Heart left ventricle (tissue), 16 donors: ENCODE data around the gene G6PC3. TPM values are rescaled to one million over a fixed set of nuclear protein-coding genes. Genes with fewer than 3 reads are reported as not detected.

Source experiments
- ATAC-seq, 4 donors: fragments of 200-7000 bp; cut with Tn5 transposase; one replicate each; pipeline ENCODE4 v1.9.1; 2020 to 2022; ENCODE audit warnings: moderate library complexity in 4 of 4, mild to moderate bottlenecking in 3 of 4, moderate number of reproducible peaks in 1 of 4
- DNase-seq, 5 donors: peaks; one replicate each; pipeline ENCODE4 v3.0.0-alpha.2; 2020
- H3K27ac ChIP-seq, 12 donors: fragments of 200-600 bp; sonication (generic) in 4 of 12; one replicate each; pipeline versions ENCODE4 v1.5.0 to v1.8.0; 2016 to 2022; ENCODE audit warnings: mild to moderate bottlenecking in 2 of 12
- H3K27me3 ChIP-seq, 9 donors: fragments of 200-600 bp; sonication (generic) in 2 of 9; one replicate each; pipeline versions ENCODE4 v1.5.1 to v1.8.0; 2016 to 2022; ENCODE audit warnings: mild to moderate bottlenecking in 3 of 9
- H3K36me3 ChIP-seq, 9 donors: fragments of 200-600 bp; sonication (generic) in 2 of 9; one replicate each; pipeline versions ENCODE4 v1.5.0 to v1.8.0; 2018 to 2022; ENCODE audit warnings: mild to moderate bottlenecking in 2 of 9
- H3K4me1 ChIP-seq, 12 donors: fragments of 200-600 bp; sonication (generic) in 4 of 12; one replicate each; pipeline versions ENCODE4 v1.5.0 to v1.8.0; 2016 to 2022; ENCODE audit warnings: mild to moderate bottlenecking in 3 of 12
- H3K4me3 ChIP-seq, 12 donors: fragments of 200-600 bp; sonication (generic) in 4 of 12; one replicate each; pipeline versions ENCODE4 v1.5.0 to v1.8.0; 2017 to 2022; ENCODE audit warnings: mild to moderate bottlenecking in 9 of 12, moderate library complexity in 4 of 12
- H3K9me3 ChIP-seq, 12 donors: fragments of 200-600 bp; sonication (generic) in 4 of 12; one replicate each; pipeline versions ENCODE4 v1.5.0 to v1.8.0; 2016 to 2022; ENCODE audit warnings: mild to moderate bottlenecking in 1 of 12
- CTCF ChIP-seq, 12 donors: fragments of 200-600 bp; sonication (generic) in 4 of 12; IDR thresholded peaks; one replicate each; pipeline versions ENCODE4 v1.5.0 to v1.8.0; 2018 to 2022; ENCODE audit warnings: antibody characterized with exemption in 12 of 12, mild to moderate bottlenecking in 5 of 12
- POLR2A ChIP-seq, 2 donors: fragments of 450-650 bp; IDR thresholded peaks; one replicate each; pipeline ENCODE4 v1.6.1; 2017; ENCODE audit warnings: antibody characterized with exemption in 2 of 2, mild to moderate bottlenecking in 2 of 2, moderate library complexity in 2 of 2
- WGBS, 4 donors: extraction: QIAGEN DNeasy Blood & Tissue Kit in 2 of 4; methylation state at CpG; one replicate each; pipeline versions ENCODE4 v1.1.5 to v1.1.7; 2013 to 2018; 5-methylcytosine and 5-hydroxymethylcytosine counted together
- intact Hi-C, 10 donors: fragments of 100-400 bp; cut with DNase I; formaldehyde crosslinking; loops; one replicate each; pipeline versions ENCODE4 v1.11.1 to v1.14.2; 2022
- polyA plus RNA-seq, 2 donors: library from polyadenylated mRNA; stranded (reverse); fragments of 200-250 nt; gene quantifications; one replicate each; pipeline ENCODE4 v1.2.3, GENCODE V29; 2013
- total RNA-seq, 9 donors: library from RNA; depleted of rRNA in 2 of 9; stranded (reverse); fragments of >200 nt in 2 of 9; fragmentation: NEBNext Ultra II Directional in 3 of 9; extraction: Animal tissue kit (Norgen Biotek cat#: 25700) in 3 of 9; gene quantifications; one replicate each; pipeline versions ENCODE4 v1.1.0 to v1.2.4, GENCODE V29; 2016 to 2023
- donor health status: ischemic (EF 13 %, LVEDD 7.1; RV severe dilation, severe dysfunction).
- donor health status: healthy with polysubstance abuse.
- donor health status: DM: no; HTN: yes; CAD: no.
- donor health status: DM: no; HTN: no; CAD: no.
- donor health status: ischemic (EF 25% LVEDD 6.9; RV normal size, moderate dysfunction).
- donor health status: ischemic (EF 25% LVEDD 5.7; RV mildly dilated, moderate dysfunction).
- donor health status: healthy.
- donor health status: DM: yes; HTN: yes; CAD: no.
- donor health status: ischemic (EF 35%, LVEDD 5.7; RV mildly dilated, moderate dysfunction).
- donor health status: nonischemic (EF 11% LVEDD 7.7; RV severe dilation, severe dysfunction).
- donor health status: DM: yes; HTN: yes; CAD: no.
- donor health status: PGD.
- donor health status: ischemic (EF 29% LVEDD 5.4; RV normal size, mild dysfunction).
- donor health status: nonischemic (EF 23%, LVEDD 6.1; RV moderate dilation, normal function).

The G6PC3 gene
- total and polyA plus RNA-seq, 11 donors, result 28.5 to 75.1 (median 39.1) TPM

- no peaks in the 10 kb centered on the region for H3K9me3 ChIP-seq
- intact Hi-C loops, result loop anchor here in 2 of 10 donors (2.0 to 10.0 kb wide), 2 partner anchors 17 to 49 kb away; partner anchors contain the start of genes G6PC3 (in 1 of the 2) and HROB (in 1 of the 2)
- H3K27me3 ChIP-seq, result no peaks in the 10 kb centered on the region
- TF ChIP-seq CTCF (IDR thresholded peaks at IDR 0.05) (peak in 1 of 12 donors; percentile 9), POLR2A (IDR thresholded peaks at IDR 0.05) (no peak)
- H3K4me3 ChIP-seq, result peak overlapping the region; percentile 30 to 100 (median 99)
- DNase-seq, result no peak
- H3K27ac ChIP-seq, result peak overlapping the region; percentile 69 to 99 (median 94)
- 4 to 6% (median 5%) methylated on average over 6 to 8 of the region's 8 CpGs for WGBS, 4 donors
- ATAC-seq, result no peak
- H3K36me3 ChIP-seq, result peaks cover 0 to 2% (median 0%) of the 10 kb centered on the region in 9 donors
- peaks cover 0 to 49% (median 36%) of the 10 kb centered on the region in 12 donors for H3K4me1 ChIP-seq
These were observed 53.5 kb downstream of the G6PC3 start for GRCh38 chr17:44124118-44124438.

Other genes starting within 250 kb of the G6PC3 start
- gene MPP3, start 237.6 kb upstream of the G6PC3 start, total RNA-seq, result 10 to 100 TPM; 13.8 to 70.2 (median 25.3) TPM
- gene MPP3, start 237.6 kb upstream of the G6PC3 start, polyA plus RNA-seq, result 10 to 100 TPM; 40.0 to 45.4 TPM
- gene CD300LG, start 223.6 kb upstream of the G6PC3 start, total RNA-seq, result 10 to 100 TPM in 7 of 9 donors, 1 to 10 TPM in 2; 7.3 to 85.8 (median 19.9) TPM
- gene CD300LG, start 223.6 kb upstream of the G6PC3 start, polyA plus RNA-seq, result 10 to 100 TPM; 15.5 to 37.2 TPM
- gene MPP2, start 163.2 kb upstream of the G6PC3 start, total RNA-seq, result 10 to 100 TPM; 10.4 to 22.3 (median 15.4) TPM
- 10 to 100 TPM in 1 of 2 donors, 1 to 10 TPM in 1; 6.7 to 12.8 TPM for gene MPP2, start 163.2 kb upstream of the G6PC3 start, polyA plus RNA-seq
- gene PPY, start 128.3 kb upstream of the G6PC3 start, total RNA-seq, result not detected
- not detected for gene PPY, start 128.3 kb upstream of the G6PC3 start, polyA plus RNA-seq
- gene PYY, start 116.8 kb upstream of the G6PC3 start, total RNA-seq, result not detected
- not detected for gene PYY, start 116.8 kb upstream of the G6PC3 start, polyA plus RNA-seq
- gene NAGS, start 66.1 kb upstream of the G6PC3 start, total RNA-seq, result 1 to 10 TPM in 3 of 9 donors, under 1 TPM in 6; 0.20 to 1.2 (median 0.37) TPM
- gene NAGS, start 66.1 kb upstream of the G6PC3 start, polyA plus RNA-seq, result 1 to 10 TPM in 1 of 2 donors, under 1 TPM in 1; 0.57 to 1.2 TPM
- gene TMEM101, start 55.8 kb upstream of the G6PC3 start, total RNA-seq, result 10 to 100 TPM; 13.4 to 22.1 (median 19.3) TPM
- gene TMEM101, start 55.8 kb upstream of the G6PC3 start, polyA plus RNA-seq, result 10 to 100 TPM; 16.7 to 31.1 TPM
- 10 to 100 TPM; 38.4 to 55.6 (median 44.1) TPM for gene LSM12, start 4.1 kb upstream of the G6PC3 start, total RNA-seq
- 10 to 100 TPM; 30.8 to 41.2 TPM for gene LSM12, start 4.1 kb upstream of the G6PC3 start, polyA plus RNA-seq
- 100 to 1,000 TPM in 2 of 9 donors, 10 to 100 TPM in 7; 54.6 to 283 (median 70.1) TPM for gene HDAC5, start 52.9 kb downstream of the G6PC3 start, total RNA-seq
- 10 to 100 TPM; 64.2 to 91.0 TPM for gene HDAC5, start 52.9 kb downstream of the G6PC3 start, polyA plus RNA-seq
- 1 to 10 TPM in 4 of 9 donors, under 1 TPM in 5; 0.47 to 5.8 (median 0.84) TPM for gene HROB, start 71.2 kb downstream of the G6PC3 start, total RNA-seq
- under 1 TPM; 0.34 to 0.42 TPM for gene HROB, start 71.2 kb downstream of the G6PC3 start, polyA plus RNA-seq
- 10 to 100 TPM in 7 of 9 donors, 1 to 10 TPM in 2; 7.7 to 71.1 (median 13.8) TPM for gene ASB16, start 100.0 kb downstream of the G6PC3 start, total RNA-seq
- gene ASB16, start 100.0 kb downstream of the G6PC3 start, polyA plus RNA-seq, result 1 to 10 TPM; 1.5 to 5.1 TPM
- gene TMUB2, start 116.2 kb downstream of the G6PC3 start, total RNA-seq, result 10 to 100 TPM; 18.8 to 37.4 (median 21.8) TPM
- gene TMUB2, start 116.2 kb downstream of the G6PC3 start, polyA plus RNA-seq, result 10 to 100 TPM; 24.7 to 35.1 TPM
- gene ATXN7L3, start 129.1 kb downstream of the G6PC3 start, total RNA-seq, result 10 to 100 TPM; 24.1 to 51.9 (median 35.3) TPM
- 10 to 100 TPM; 24.3 to 54.4 TPM for gene ATXN7L3, start 129.1 kb downstream of the G6PC3 start, polyA plus RNA-seq
- gene UBTF, start 148.9 kb downstream of the G6PC3 start, total RNA-seq, result 10 to 100 TPM; 33.1 to 61.2 (median 44.2) TPM
- gene UBTF, start 148.9 kb downstream of the G6PC3 start, polyA plus RNA-seq, result 10 to 100 TPM; 34.1 to 41.6 TPM
- 1 to 10 TPM in 1 of 9 donors, under 1 TPM in 7, not detected in 1; 0.29 to 3.3 (median 0.61) TPM for gene SLC4A1, start 197.4 kb downstream of the G6PC3 start, total RNA-seq
- gene SLC4A1, start 197.4 kb downstream of the G6PC3 start, polyA plus RNA-seq, result under 1 TPM in 1 of 2 donors, not detected in 1; 0.03 TPM
- gene RUNDC3A, start 237.9 kb downstream of the G6PC3 start, total RNA-seq, result 1 to 10 TPM in 2 of 9 donors, under 1 TPM in 6, not detected in 1; 0.27 to 1.3 (median 0.57) TPM
- under 1 TPM; 0.19 to 0.57 TPM for gene RUNDC3A, start 237.9 kb downstream of the G6PC3 start, polyA plus RNA-seq